Left ventricle myocardium inferior (tissue), 1 donor: ENCODE results near the gene KCNJ10. TPM values are rescaled to one million over a fixed set of nuclear protein-coding genes. Genes with fewer than 3 reads are reported as not detected.

Experiments used
- DNase-seq: peaks from one replicate; pipeline ENCODE4 v3.0.0-alpha.2; 2020
- H3K27ac ChIP-seq: fragments of 200-600 bp; replicated peaks from 2 replicates; pipeline ENCODE4 v1.8.0; 2021
- H3K27me3 ChIP-seq: fragments of 200-600 bp; 2 replicates; pipeline ENCODE4 v1.8.0; 2021; ENCODE audit warnings: low read depth
- H3K36me3 ChIP-seq: fragments of 200-600 bp; 2 replicates; pipeline ENCODE4 v1.8.0; 2021
- H3K4me1 ChIP-seq: fragments of 200-600 bp; 2 replicates; pipeline ENCODE4 v1.8.0; 2021
- H3K4me3 ChIP-seq: fragments of 200-600 bp; 2 replicates; pipeline ENCODE4 v1.8.0; 2021; ENCODE audit warnings: mild to moderate bottlenecking, moderate library complexity
- H3K9me3 ChIP-seq: fragments of 200-600 bp; replicated peaks from 2 replicates; pipeline ENCODE4 v1.8.0; 2021
- CTCF ChIP-seq: fragments of 200-600 bp; IDR thresholded peaks from 2 replicates; pipeline ENCODE4 v1.8.0; 2021; ENCODE audit warnings: antibody characterized with exemption, mild to moderate bottlenecking, borderline replicate concordance
- intact Hi-C: fragments of 100-400 bp; cut with micrococcal nuclease; formaldehyde crosslinking; loops from one replicate; pipeline ENCODE4 v1.11.0; 2022
- total RNA-seq: library from RNA; stranded (reverse); fragmentation: NEBNext Ultra II Directional; extraction: Animal tissue kit (Norgen Biotek cat#: 25700); gene quantifications from one replicate; pipeline ENCODE4 v1.2.1, GENCODE V29; 2021
- donor health status: DM: no; HTN: yes; CAD: no; lungs with severe emphysema.

KCNJ10 gene
- total RNA-seq, 1 donor from 2014 or later, result not detected

GRCh38 chr1:160094806-160095205 is 24.8 kb upstream of the KCNJ10 start:
- DNase-seq, result no peak
- H3K27me3 ChIP-seq, result no peaks in the 10 kb centered on the region
- no peak for TF ChIP-seq CTCF
- peaks cover 32% of the 10 kb centered on the region for H3K4me1 ChIP-seq
- no peak overlapping the region for H3K4me3 ChIP-seq
- H3K27ac ChIP-seq, result no peak overlapping the region
- peaks cover 32% of the 10 kb centered on the region for H3K36me3 ChIP-seq
- intact Hi-C loops, result no loop called here
- no peaks in the 10 kb centered on the region for H3K9me3 ChIP-seq

- no peak for TF ChIP-seq CTCF
- Histone ChIP-seq H3K4me3 (no peak overlapping the region), H3K9me3 (no peaks in the 10 kb centered on the region), H3K4me1 (peaks cover 27% of the 10 kb centered on the region), H3K27me3 (no peaks in the 10 kb centered on the region), H3K27ac (no peak overlapping the region), H3K36me3 (peaks cover 32% of the 10 kb centered on the region)
- intact Hi-C loops, result no loop called here
- DNase-seq, result no peak
Observed at GRCh38 chr1:160094291-160094625, 24.3 kb upstream of the KCNJ10 start.

- peaks cover 32% of the 10 kb centered on the region for H3K36me3 ChIP-seq
- H3K4me1 ChIP-seq, result peaks cover 24% of the 10 kb centered on the region
- intact Hi-C loops, result no loop called here
- no peak for DNase-seq
- no peaks in the 10 kb centered on the region for H3K9me3 ChIP-seq
- H3K27me3 ChIP-seq, result no peaks in the 10 kb centered on the region
- H3K27ac ChIP-seq, result no peak overlapping the region
- no peak for TF ChIP-seq CTCF
- no peak overlapping the region for H3K4me3 ChIP-seq
Observed at GRCh38 chr1:160093624-160094290, 23.8 kb upstream of the KCNJ10 start.

GRCh38 chr1:160093069-160093395 is 23.1 kb upstream of the KCNJ10 start:
- H3K36me3 ChIP-seq, result peaks cover 32% of the 10 kb centered on the region
- peaks cover 19% of the 10 kb centered on the region for H3K4me1 ChIP-seq
- H3K9me3 ChIP-seq, result no peaks in the 10 kb centered on the region
- TF ChIP-seq CTCF, result no peak
- no peak overlapping the region for H3K4me3 ChIP-seq
- no peaks in the 10 kb centered on the region for H3K27me3 ChIP-seq
- intact Hi-C loops, result no loop called here
- DNase-seq, result no peak
- H3K27ac ChIP-seq, result no peak overlapping the region

GRCh38 chr1:160092366-160093068 is 22.6 kb upstream of the KCNJ10 start:
- no peak for TF ChIP-seq CTCF
- intact Hi-C loops, result no loop called here
- Histone ChIP-seq H3K36me3 (peaks cover 32% of the 10 kb centered on the region), H3K9me3 (no peaks in the 10 kb centered on the region), H3K27ac (no peak overlapping the region), H3K4me1 (peaks cover 14% of the 10 kb centered on the region), H3K27me3 (no peaks in the 10 kb centered on the region), H3K4me3 (no peak overlapping the region)
- DNase-seq, result no peak
